Measurements from ENCODE around the gene WFDC9. TPM values are rescaled to one million over a fixed set of nuclear protein-coding genes. Genes with fewer than 3 reads are reported as not detected.

Gene WFDC9
- total RNA-seq, 1 experiment from 2014 or later = not detected

GRCh38 chr20:45626540-45626939 lies 4.5 kb downstream of the WFDC9 start:
- Histone ChIP-seq H4K20me1 (ENCODE audit: insufficient read depth) (no peaks in the 10 kb centered on the region), H3K36me3 (ENCODE audit: control insufficient read depth in 1 of 2, insufficient read depth in 2 of 2, low read length in 2 of 2) (no peaks in the 10 kb centered on the region), H3K79me2 (ENCODE audit: insufficient read depth, low read length) (no peaks in the 10 kb centered on the region), H2AFZ (ENCODE audit: low read depth, low read length, poor library complexity, severe bottlenecking) (no peak overlapping the region), H3K27me3 (ENCODE audit: insufficient read depth, low read length) (no peaks in the 10 kb centered on the region), H3K27ac (ENCODE audit: low read depth, low read length) (no peak overlapping the region), H3K9me3 (ENCODE audit: control insufficient read depth in 1 of 2, insufficient read depth in 1 of 2, low read depth in 1 of 2, low read length in 2 of 2) (no peaks in the 10 kb centered on the region), H3K4me1 (ENCODE audit: control insufficient read depth in 1 of 2, insufficient read depth in 2 of 2, low read length in 2 of 2) (peaks cover 0 to 4% of the 10 kb centered on the region in 2 experiments; a peak in 2 of 4 replicates), H3K9me2 (ENCODE audit: insufficient read depth) (no peaks in the 10 kb centered on the region), H3K9ac (ENCODE audit: low read length) (no peak overlapping the region), H3K4me2 (ENCODE audit: low read length) (no peak overlapping the region), H3K4me3 (replicated peaks in 1 of 2; ENCODE audit: low read depth in 1 of 2, low read length in 2 of 2) (no peak overlapping the region)
- RAD21 ChIA-PET (ENCODE audit: low non-redundant PET in 1 of 2, low total read pairs in 2 of 2, uncharacterized antibody in 2 of 2, unreplicated experiment in 2 of 2) = no interaction called here
- ATAC-seq (no peak), DNase-seq (ENCODE audit: low read depth, low spot score) (no peak)
- no peak for TF ChIP-seq EZH2phosphoT487 (IDR thresholded peaks at IDR 0.05; ENCODE audit: borderline replicate concordance)
- no peak for TF ChIP-seq CTCF (IDR thresholded peaks at IDR 0.05 in 2 of 3, conservative IDR thresholded peaks at IDR 0.05 in 1 of 3; ENCODE audit: borderline replicate concordance in 1 of 3, insufficient read depth in 1 of 3, low read depth in 2 of 3, low read length in 2 of 3)
- no peak for TF ChIP-seq SP1 (IDR thresholded peaks at IDR 0.05; ENCODE audit: low read depth)
- TF ChIP-seq SRF (IDR thresholded peaks at IDR 0.05; ENCODE audit: low read depth) = no peak
- no peak for TF ChIP-seq JUND (IDR thresholded peaks at IDR 0.05)
- no peak for TF ChIP-seq CEBPB (IDR thresholded peaks at IDR 0.05; ENCODE audit: low read depth)
- TF ChIP-seq POLR2A (IDR thresholded peaks at IDR 0.05; ENCODE audit: borderline replicate concordance, extremely low read depth, insufficient read depth, insufficient read length) = no peak
- TF ChIP-seq EZH2 (IDR thresholded peaks at IDR 0.05) = no peak
- no peak for TF ChIP-seq ATF3 (IDR thresholded peaks at IDR 0.05)
- TF ChIP-seq ZBTB33 (IDR thresholded peaks at IDR 0.05; ENCODE audit: extremely low read depth, insufficient replicate concordance, low read length) = no peak
- no peak for TF ChIP-seq CBX3 (IDR thresholded peaks at IDR 0.05; ENCODE audit: low read depth)
- no peak for TF ChIP-seq ZFX (IDR thresholded peaks at IDR 0.05)
- no peak for TF ChIP-seq TCF7L2 (IDR thresholded peaks at IDR 0.05; ENCODE audit: borderline replicate concordance, extremely low read depth, insufficient read depth, insufficient read length)
- TF ChIP-seq FOSL1 (IDR thresholded peaks at IDR 0.05; ENCODE audit: low read depth) = no peak
- POLR2A ChIA-PET = no interaction called here
- intact Hi-C loops (cut with micrococcal nuclease) = no loop called here
- BruUV-seq (replicated peaks) = no TSS peak
- CTCF ChIA-PET = no interaction called here

Data from HCT116 (cell line).